HG03095 (cell line): ENCODE results near the gene TIMM10.
A peak's percentile ranks its signal among the peaks of the same experiment; 100 is the strongest.

ENCODE experiments used
- ATAC-seq: cut with Tn5 transposase; IDR thresholded peaks from one replicate; pipeline ENCODE4 v1.9.1; 2021; ENCODE audit warnings: moderate library complexity; ENCODE audit not compliant: unreplicated experiment

The TIMM10 gene

GRCh38 chr11:57506522-57506921 lies 24.0 kb downstream of the TIMM10 start:
- ATAC-seq = no peak

- ATAC-seq = no peak
Measured at GRCh38 chr11:57504511-57504910, 26.0 kb downstream of the TIMM10 start.

GRCh38 chr11:57502870-57503269 lies 27.7 kb downstream of the TIMM10 start:
- no peak for ATAC-seq

- ATAC-seq = no peak
Measured at GRCh38 chr11:57502376-57502775, 28.2 kb downstream of the TIMM10 start.

- no peak for ATAC-seq
Measured at GRCh38 chr11:57501953-57502352, 28.6 kb downstream of the TIMM10 start.

- ATAC-seq = no peak
Measured at GRCh38 chr11:57500926-57501325, 29.6 kb downstream of the TIMM10 start.

- no peak for ATAC-seq
Measured at GRCh38 chr11:57500515-57500914, 30.0 kb downstream of the TIMM10 start.

GRCh38 chr11:57499983-57500461 lies 30.5 kb downstream of the TIMM10 start:
- ATAC-seq = no peak

GRCh38 chr11:57499413-57499982 lies 31.1 kb downstream of the TIMM10 start:
- no peak for ATAC-seq

GRCh38 chr11:57498540-57498939 lies 32.0 kb downstream of the TIMM10 start:
- no peak for ATAC-seq

- ATAC-seq = no peak
Measured at GRCh38 chr11:57497303-57498247, 33.0 kb downstream of the TIMM10 start.

GRCh38 chr11:57496109-57496820 lies 34.3 kb downstream of the TIMM10 start:
- ATAC-seq = no peak

- peak; percentile 82 for ATAC-seq
Measured at GRCh38 chr11:57493507-57494503, 36.7 kb downstream of the TIMM10 start.

- no peak for ATAC-seq
Measured at GRCh38 chr11:57491371-57492061, 39.0 kb downstream of the TIMM10 start.

GRCh38 chr11:57490456-57491248 lies 39.9 kb downstream of the TIMM10 start:
- no peak for ATAC-seq

GRCh38 chr11:57487920-57488659 lies 42.5 kb downstream of the TIMM10 start:
- no peak for ATAC-seq

- ATAC-seq = no peak
Measured at GRCh38 chr11:57487021-57487778, 43.4 kb downstream of the TIMM10 start.
